BE2C (cell line): ENCODE data around the gene TBC1D4.

Experiments
- DNase-seq: peaks from one replicate; pipeline ENCODE4 v3.0.0-alpha.2; 2020
- H3K27me3 ChIP-seq: fragments of 250-450 bp; sonication (Bioruptor Pico); 2 replicates; pipeline ENCODE4 v1.5.1; 2020; ENCODE audit warnings: mild to moderate bottlenecking
- H3K36me3 ChIP-seq: fragments of 250-450 bp; sonication (Bioruptor Pico); 2 replicates; pipeline ENCODE4 v1.5.1; 2020; ENCODE audit warnings: mild to moderate bottlenecking
- H3K4me1 ChIP-seq: fragments of 250-450 bp; sonication (Bioruptor Pico); 2 replicates; pipeline ENCODE4 v1.5.1; 2020
- H3K4me3 ChIP-seq: 2 replicates; pipeline ENCODE4 v1.5.1; 2011; ENCODE audit warnings: low read depth, low read length
- H3K9me3 ChIP-seq: fragments of 250-450 bp; sonication (Bioruptor Pico); 2 replicates; pipeline ENCODE4 v1.5.1; 2020
- TF ChIP-seq, protein P1 (sequence below): IDR thresholded peaks from 2 replicates; pipeline ENCODE4 v1.5.1; 2012; ENCODE audit warnings: mild to moderate bottlenecking, low read depth, low read length

Gene TBC1D4

DNA sequence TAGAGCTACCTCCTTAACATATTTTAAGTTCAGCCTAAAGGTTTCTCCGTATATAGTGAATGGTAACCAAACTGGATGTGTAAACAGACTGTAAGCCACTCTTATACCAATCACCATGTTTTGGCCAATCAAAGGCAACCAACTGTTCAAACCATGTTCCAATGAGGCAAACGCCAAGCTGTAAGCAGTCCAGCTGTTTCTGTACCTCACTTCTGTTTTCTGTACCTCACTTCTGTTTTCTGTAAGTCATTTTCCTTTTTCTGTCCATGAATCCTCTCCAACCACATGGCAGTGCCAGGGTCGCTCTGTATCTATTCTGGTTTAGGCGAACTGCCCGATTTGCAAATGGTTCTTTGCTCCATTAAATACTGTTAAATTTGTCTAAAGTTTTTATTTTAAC, 31.3 kb upstream of the TBC1D4 start:
- Histone ChIP-seq H3K27me3 (no peaks in the 10 kb centered on the region; the same call in 1 of the 2 replicates), H3K9me3 (no peaks in the 10 kb centered on the region), H3K36me3 (no peaks in the 10 kb centered on the region), H3K4me1 (no peaks in the 10 kb centered on the region), H3K4me3 (no peak overlapping the region)
- no peak for DNase-seq
- TF ChIP-seq, protein P1, sequence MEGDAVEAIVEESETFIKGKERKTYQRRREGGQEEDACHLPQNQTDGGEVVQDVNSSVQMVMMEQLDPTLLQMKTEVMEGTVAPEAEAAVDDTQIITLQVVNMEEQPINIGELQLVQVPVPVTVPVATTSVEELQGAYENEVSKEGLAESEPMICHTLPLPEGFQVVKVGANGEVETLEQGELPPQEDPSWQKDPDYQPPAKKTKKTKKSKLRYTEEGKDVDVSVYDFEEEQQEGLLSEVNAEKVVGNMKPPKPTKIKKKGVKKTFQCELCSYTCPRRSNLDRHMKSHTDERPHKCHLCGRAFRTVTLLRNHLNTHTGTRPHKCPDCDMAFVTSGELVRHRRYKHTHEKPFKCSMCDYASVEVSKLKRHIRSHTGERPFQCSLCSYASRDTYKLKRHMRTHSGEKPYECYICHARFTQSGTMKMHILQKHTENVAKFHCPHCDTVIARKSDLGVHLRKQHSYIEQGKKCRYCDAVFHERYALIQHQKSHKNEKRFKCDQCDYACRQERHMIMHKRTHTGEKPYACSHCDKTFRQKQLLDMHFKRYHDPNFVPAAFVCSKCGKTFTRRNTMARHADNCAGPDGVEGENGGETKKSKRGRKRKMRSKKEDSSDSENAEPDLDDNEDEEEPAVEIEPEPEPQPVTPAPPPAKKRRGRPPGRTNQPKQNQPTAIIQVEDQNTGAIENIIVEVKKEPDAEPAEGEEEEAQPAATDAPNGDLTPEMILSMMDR = no peak

DNA sequence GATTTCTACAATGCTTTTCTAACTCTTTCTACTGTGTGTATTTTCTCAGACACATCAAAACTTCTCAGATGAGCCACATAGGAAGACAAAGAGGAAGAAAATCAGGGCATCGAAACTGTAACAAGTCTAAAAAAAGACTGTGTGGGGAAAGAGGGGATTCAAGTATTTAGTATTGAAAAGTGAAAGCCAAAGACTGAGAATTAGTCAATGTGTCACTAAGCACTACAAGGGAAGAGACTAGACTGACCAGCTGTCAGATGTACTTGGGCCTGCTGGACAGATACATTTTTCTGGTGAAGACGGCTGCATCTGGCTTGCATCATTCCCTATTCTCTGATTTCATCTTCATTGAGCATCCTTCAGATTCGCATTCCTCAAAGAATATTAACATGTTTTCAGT, 30.3 kb upstream of the TBC1D4 start:
- Histone ChIP-seq H3K36me3 (no peaks in the 10 kb centered on the region), H3K27me3 (no peaks in the 10 kb centered on the region; the same call in 1 of the 2 replicates), H3K4me1 (no peaks in the 10 kb centered on the region), H3K9me3 (no peaks in the 10 kb centered on the region), H3K4me3 (no peak overlapping the region)
- TF ChIP-seq, protein P1 = no peak
- no peak for DNase-seq

DNA sequence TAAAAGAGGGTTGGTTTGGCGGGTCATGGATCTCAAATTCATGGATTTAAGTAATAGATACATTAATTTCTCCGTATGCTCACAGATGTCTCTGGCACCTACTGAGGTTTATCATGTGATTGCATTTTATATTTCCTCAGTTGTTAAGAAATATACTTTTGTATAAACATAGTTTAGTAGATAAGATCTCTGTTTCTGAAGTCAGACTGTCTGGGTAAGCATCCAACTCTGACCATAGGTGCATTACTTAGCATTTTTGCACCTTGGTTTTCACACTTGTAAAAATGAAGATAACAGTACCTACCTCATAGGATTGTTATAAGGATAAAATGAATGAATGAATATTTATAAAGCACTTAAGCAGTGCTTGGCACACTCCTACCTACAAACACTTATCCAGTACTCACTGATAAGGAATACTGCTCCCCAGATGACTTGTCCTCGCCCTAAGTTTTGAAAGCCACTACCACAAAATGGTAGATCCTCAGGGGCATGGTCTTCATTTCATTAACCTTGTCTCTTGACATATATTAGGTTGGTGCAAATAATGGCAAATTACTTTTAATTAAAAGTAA, 29.2 kb upstream of the TBC1D4 start:
- Histone ChIP-seq H3K4me1 (no peaks in the 10 kb centered on the region), H3K9me3 (no peaks in the 10 kb centered on the region), H3K27me3 (no peaks in the 10 kb centered on the region; the same call in 1 of the 2 replicates), H3K36me3 (no peaks in the 10 kb centered on the region), H3K4me3 (no peak overlapping the region)
- no peak for DNase-seq
- TF ChIP-seq, protein P1 = no peak

DNA sequence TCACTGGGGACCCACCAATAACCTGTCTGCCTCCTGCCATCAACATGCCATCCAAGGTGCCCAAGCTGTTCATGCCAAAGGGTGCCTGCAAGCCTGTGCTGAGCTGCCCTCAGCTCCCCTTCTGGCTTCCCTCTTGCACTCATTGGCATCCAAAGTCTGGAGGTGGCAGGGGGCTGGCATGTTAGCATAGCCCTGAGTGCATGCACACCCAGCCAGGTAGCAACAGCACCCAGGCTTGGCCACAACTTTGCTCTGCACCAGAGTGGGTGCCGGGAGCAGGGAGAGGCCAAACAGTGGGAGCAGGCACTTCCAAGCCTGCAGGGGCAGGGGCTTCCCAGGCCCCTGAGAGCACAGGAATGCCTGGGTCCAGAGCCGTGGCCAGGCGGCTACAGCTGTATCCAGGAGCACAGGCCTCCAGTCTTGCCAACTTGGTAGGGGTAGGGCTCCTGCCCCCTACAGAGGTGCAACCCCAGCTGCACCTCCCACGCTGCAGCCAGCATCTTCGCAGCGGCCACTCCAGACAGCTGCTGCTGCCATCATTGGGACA, 26.1 kb upstream of the TBC1D4 start:
- H3K36me3 ChIP-seq = no peaks in the 10 kb centered on the region
- no peak overlapping the region for H3K4me3 ChIP-seq
- TF ChIP-seq, protein P1 = no peak
- no peaks in the 10 kb centered on the region for H3K4me1 ChIP-seq
- no peak for DNase-seq
- H3K9me3 ChIP-seq = no peaks in the 10 kb centered on the region
- H3K27me3 ChIP-seq = no peaks in the 10 kb centered on the region; the same call in 1 of the 2 replicates

DNA sequence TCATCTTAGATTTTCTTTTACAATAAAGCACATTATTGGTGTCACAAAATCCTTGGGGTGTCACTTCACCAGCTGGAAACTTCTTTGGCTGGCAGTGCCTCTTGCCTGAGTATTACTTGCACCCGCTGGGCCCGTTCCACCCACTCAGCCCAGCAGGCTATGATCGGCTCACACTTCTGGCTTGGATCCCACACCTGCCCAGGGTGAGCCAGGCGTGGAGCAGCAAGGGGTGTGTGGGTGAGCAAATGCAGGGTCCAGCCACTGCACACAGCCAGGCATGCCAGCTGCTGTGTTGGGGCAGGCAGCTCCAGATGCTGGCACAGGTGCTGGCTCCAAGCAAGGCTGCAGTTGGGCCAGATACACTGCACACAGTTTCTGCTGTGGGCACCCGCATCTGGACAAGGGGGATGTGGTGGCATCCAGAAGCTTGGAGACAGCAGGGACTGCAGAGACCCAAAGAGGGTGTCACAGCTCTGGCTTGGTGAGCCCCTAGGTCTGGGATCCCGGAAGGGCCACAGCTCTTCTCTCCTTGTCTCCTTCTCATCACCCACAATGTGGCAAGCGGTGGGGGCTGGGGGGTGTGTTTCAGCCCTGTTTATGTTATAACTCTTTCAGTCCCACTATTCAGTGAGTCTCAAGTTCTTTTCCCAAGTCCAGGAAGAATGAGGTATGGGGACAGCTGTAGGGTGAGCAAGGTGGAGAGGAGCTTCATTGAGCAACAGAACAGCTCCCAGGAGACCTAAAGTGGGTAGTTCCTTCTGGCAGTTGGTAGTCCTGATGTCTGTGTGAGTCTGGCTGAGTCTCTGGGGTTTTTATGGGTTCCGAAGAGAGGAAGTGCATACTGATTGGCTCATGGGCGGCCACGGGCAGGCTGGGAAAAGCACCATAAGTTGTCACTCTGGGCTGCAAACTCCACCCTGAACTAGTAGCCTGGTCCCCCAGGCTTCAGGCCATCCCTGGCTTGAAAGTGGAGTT, 25.3 kb upstream of the TBC1D4 start:
- no peak overlapping the region for H3K4me3 ChIP-seq
- H3K4me1 ChIP-seq = no peaks in the 10 kb centered on the region
- TF ChIP-seq, protein P1 = no peak
- no peaks in the 10 kb centered on the region for H3K9me3 ChIP-seq
- no peak for DNase-seq
- H3K27me3 ChIP-seq = no peaks in the 10 kb centered on the region; the same call in 1 of the 2 replicates
- H3K36me3 ChIP-seq = no peaks in the 10 kb centered on the region
